Endothelial cell of umbilical vein (primary cell): ENCODE measurements around the gene ZBTB7A. TPM values are rescaled to one million over a fixed set of nuclear protein-coding genes. Genes with fewer than 3 reads are reported as not detected.

Source experiments
- BruUV-seq: library from RNA; stranded (reverse); fragments of 400-500 nt; replicated peaks from 2 replicates; lab custom pipeline; 2021; lab: Mats Ljungman, UMichigan
- CTCF ChIA-PET: fragments of 300-600, 350-600 bp; sonication (Branson Sonifier 250); formaldehyde crosslinking; loops from one replicate; lab custom pipeline; 2021; ENCODE audit warnings: antibody characterized with exemption, inconsistent platforms; lab: Charles Lee
- POLR2A ChIA-PET: fragments of 300-600, 350-600 bp; sonication (Branson Sonifier 250); formaldehyde crosslinking; loops from one replicate; lab custom pipeline; 2021; ENCODE audit warnings: antibody characterized with exemption, inconsistent platforms; lab: Charles Lee
- DNase-seq: peaks from one replicate; pipeline ENCODE4 v3.0.0-alpha.2; 2011; ENCODE audit warnings: low read depth, low spot score
- FAIRE-seq: peaks from 2 replicates; lab custom pipeline; 2011; peaks lifted over from hg19 to GRCh38; lab: Jason Lieb, UNC
- H2AFZ ChIP-seq: 2 replicates; pipeline ENCODE4 v1.6.0; 2012; ENCODE audit warnings: low read depth, low read length, control low read depth, inconsistent platforms
- H3K27ac ChIP-seq: 2 replicates; pipeline ENCODE4 v1.5.1; 2011; ENCODE audit warnings: low read depth, mild to moderate bottlenecking, control low read depth, low read length, moderate library complexity; ENCODE audit not compliant: insufficient read depth
- H3K27me3 ChIP-seq, 2 experiments: 2 replicates each; pipeline versions ENCODE4 v1.6.0 to v1.6.1; 2011; ENCODE audit warnings: low read length in 2 of 2, mixed read lengths in 1 of 2; ENCODE audit not compliant: control insufficient read depth in 2 of 2, insufficient read depth in 2 of 2
- H3K36me3 ChIP-seq, 2 experiments: 2 replicates in 1 of 2; 3 replicates in 1 of 2; pipeline ENCODE4 v1.5.1; 2011; ENCODE audit warnings: low read length in 2 of 2, mild to moderate bottlenecking in 1 of 2, moderate library complexity in 1 of 2; ENCODE audit not compliant: control insufficient read depth in 2 of 2, insufficient read depth in 2 of 2; ENCODE audit errors: extremely low read depth in 1 of 2
- H3K4me1 ChIP-seq: 3 replicates; pipeline ENCODE4 v1.5.1; 2011; ENCODE audit warnings: mild to moderate bottlenecking, low read length; ENCODE audit not compliant: control insufficient read depth, insufficient read depth; ENCODE audit errors: extremely low read depth
- H3K4me2 ChIP-seq: 2 replicates; pipeline ENCODE4 v1.6.1; 2011; ENCODE audit warnings: low read length, control low read depth, mixed read lengths; ENCODE audit not compliant: insufficient read depth
- H3K4me3 ChIP-seq, 3 experiments: fragments of 200-600 bp in 1 of 3; sonication (generic), shearing (Covaris generic) in 1 of 3; replicated peaks in 1 of 3; 2 replicates each; pipeline ENCODE4 v1.5.1; 2011 to 2016; ENCODE audit warnings: control low read depth in 3 of 3, low read length in 3 of 3, mild to moderate bottlenecking in 2 of 3, inconsistent platforms in 1 of 3, low read depth in 1 of 3, moderate library complexity in 1 of 3; ENCODE audit not compliant: insufficient read depth in 1 of 3
- H3K79me2 ChIP-seq: 2 replicates; pipeline ENCODE4 v1.6.0; 2012; ENCODE audit warnings: low read length, inconsistent platforms; ENCODE audit not compliant: control insufficient read depth, insufficient read depth
- H3K9ac ChIP-seq: replicated peaks from 2 replicates; pipeline ENCODE3; 2011; ENCODE audit warnings: low read length, control low read depth; ENCODE audit not compliant: insufficient read depth; ENCODE audit errors: extremely low read depth
- H3K9me1 ChIP-seq: replicated peaks from 3 replicates; pipeline ENCODE4 v1.6.0; 2011; ENCODE audit warnings: mild to moderate bottlenecking, low read length; ENCODE audit not compliant: control insufficient read depth, insufficient read depth; ENCODE audit errors: extremely low read depth
- H3K9me3 ChIP-seq: replicated peaks from 2 replicates; pipeline ENCODE4 v1.5.1; 2012; ENCODE audit warnings: low read length, inconsistent platforms; ENCODE audit not compliant: control insufficient read depth, insufficient read depth
- H4K20me1 ChIP-seq: replicated peaks from 2 replicates; pipeline ENCODE3; 2011; ENCODE audit warnings: mild to moderate bottlenecking, low read length; ENCODE audit not compliant: control insufficient read depth, insufficient read depth; ENCODE audit errors: extremely low read depth
- CTCF ChIP-seq, 2 donors: IDR thresholded peaks; 1 replicate in 1 of 2; 2 replicates in 1 of 2; pipeline ENCODE4 v1.5.1; 2011; ENCODE audit warnings: low read length in 2 of 2, mild to moderate bottlenecking in 2 of 2, moderate library complexity in 2 of 2, control low read depth in 1 of 2, inconsistent platforms in 1 of 2, low read depth in 1 of 2; ENCODE audit not compliant: insufficient read depth in 1 of 2; ENCODE audit errors: extremely low read depth in 1 of 2
- EZH2 ChIP-seq: IDR thresholded peaks from 2 replicates; pipeline ENCODE4 v1.6.1; 2012; ENCODE audit warnings: borderline replicate concordance, low read depth, mild to moderate bottlenecking, moderate library complexity, low read length, inconsistent platforms; ENCODE audit not compliant: severe bottlenecking
- FOS ChIP-seq: IDR thresholded peaks from 2 replicates; pipeline ENCODE4 v1.6.1; 2011; ENCODE audit warnings: mild to moderate bottlenecking, low read length, moderate library complexity, borderline replicate concordance; ENCODE audit not compliant: insufficient read depth
- GATA2 ChIP-seq: IDR thresholded peaks from 2 replicates; pipeline ENCODE4 v1.7.0; 2011; ENCODE audit warnings: low read depth, mild to moderate bottlenecking, moderate library complexity, mixed read lengths, low read length; ENCODE audit not compliant: insufficient read length, insufficient read depth
- JUN ChIP-seq: IDR thresholded peaks from 2 replicates; pipeline ENCODE4 v1.6.1; 2011; ENCODE audit warnings: borderline replicate concordance, low read depth; ENCODE audit not compliant: insufficient read length, insufficient read depth
- MAX ChIP-seq: IDR thresholded peaks from 2 replicates; pipeline ENCODE4 v1.6.1; 2011; ENCODE audit not compliant: insufficient read depth, insufficient read length
- MYC ChIP-seq: IDR thresholded peaks from one replicate; pipeline ENCODE4 v1.6.1; 2011; ENCODE audit warnings: mild to moderate bottlenecking, low read depth, low read length
- POLR2A ChIP-seq: IDR thresholded peaks from 2 replicates; pipeline ENCODE4 v1.6.1; 2012; ENCODE audit warnings: low read depth, mild to moderate bottlenecking, control low read depth, low read length
- POLR2AphosphoS5 ChIP-seq: IDR thresholded peaks from 2 replicates; pipeline ENCODE4 v1.6.1; 2012; ENCODE audit warnings: low read depth, mild to moderate bottlenecking, control low read depth, low read length, moderate library complexity; ENCODE audit not compliant: insufficient read depth
- dilution Hi-C: fragments of 300-500 bp; cut with MboI; formaldehyde crosslinking; loops from one replicate; pipeline ENCODE4 v1.15.0; 2019; ENCODE audit warnings: low sequenced_read_pairs; ENCODE audit not compliant: extremely low pct_ligation_motif_present
- intact Hi-C: fragments of 100-400 bp; cut with micrococcal nuclease; formaldehyde crosslinking; loops from one replicate; pipeline ENCODE4 v1.10.0; 2022
- polyA plus RNA-seq, 4 experiments: library from polyadenylated mRNA; depleted of rRNA in 3 of 4; stranded (reverse) in 3 of 4; unstranded in 1 of 4; fragments of >200 nt; gene quantifications; 2 replicates each; pipeline versions ENCODE4 v1.2.1 to v1.2.3, GENCODE V29; 2011 to 2012; ENCODE audit warnings: missing spikeins in 1 of 4
- total RNA-seq: library from RNA; stranded (reverse); gene quantifications from 2 replicates; pipeline ENCODE4 v1.2.3, GENCODE V29; 2021

Gene ZBTB7A
- total and polyA plus RNA-seq, 2 donors (not counting 3 experiments of a cell fraction or from before 2014, with no cell fraction given), result 8.2 to 29.0 TPM

DNA sequence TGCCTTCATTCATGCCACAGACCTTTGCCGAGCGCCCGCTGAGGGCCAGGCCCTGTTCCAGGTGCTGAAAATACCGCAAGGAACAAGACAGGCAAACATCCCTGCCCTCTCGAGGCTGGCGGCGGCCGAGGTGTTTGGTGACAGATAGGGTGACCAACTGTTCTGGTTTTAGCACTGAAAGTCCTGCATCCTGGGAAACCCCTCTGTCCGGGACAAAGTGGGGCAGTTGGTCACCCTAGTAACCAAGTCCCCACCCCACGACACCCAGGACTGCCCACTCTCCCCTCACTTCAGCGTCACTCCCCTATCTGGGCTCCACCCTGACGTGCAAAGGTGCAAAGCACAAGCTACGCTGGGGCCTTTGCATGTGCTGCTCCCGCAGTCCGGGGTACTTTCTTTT, 17.3 kb downstream of the ZBTB7A start:
- ChIA-PET POLR2A (interaction anchor here (0.6 kb wide), 1 partner anchor 1917 kb away, joined by 3 read pairs; no protein-coding TSS in a partner anchor), CTCF (interaction anchor here (1.2 kb wide), 1 partner anchor 90 kb away, joined by 3 read pairs; no protein-coding TSS in a partner anchor)
- FAIRE-seq, result no peak
- Histone ChIP-seq H3K36me3 (peaks cover 2 to 38% of the 10 kb centered on the region in 2 experiments), H3K27ac (no peak overlapping the region), H3K9ac (no peak overlapping the region), H4K20me1 (no peaks in the 10 kb centered on the region), H3K79me2 (peaks cover 78% of the 10 kb centered on the region), H3K9me3 (no peaks in the 10 kb centered on the region), H2AFZ (no peak overlapping the region), H3K4me2 (no peak overlapping the region), H3K4me3 (no peak overlapping the region), H3K9me1 (no peaks in the 10 kb centered on the region), H3K27me3 (no peaks in the 10 kb centered on the region), H3K4me1 (no peaks in the 10 kb centered on the region)
- no peak for TF ChIP-seq MAX
- TF ChIP-seq GATA2, result no peak
- no peak for TF ChIP-seq POLR2AphosphoS5
- no peak for TF ChIP-seq MYC
- no peak for TF ChIP-seq JUN
- TF ChIP-seq EZH2, result no peak
- no peak for TF ChIP-seq FOS
- TF ChIP-seq CTCF (IDR thresholded peaks at IDR 0.05; ENCODE audit: extremely low read depth in 1 of 2, insufficient read depth in 1 of 2, low read depth in 1 of 2, low read length in 2 of 2), result no peak
- TF ChIP-seq POLR2A, result no peak
- BruUV-seq, result no TSS peak
- dilution Hi-C loops (no loop called here), intact Hi-C loops (no loop called here)
- no peak for DNase-seq
